Activated naive CD8-positive, alpha-beta T cell treated with anti-CD3 and anti-CD28 coated beads, Interleukin-2, amount 50 U/mL, for 16 hours (primary cell): Measurements from ENCODE around the gene VSIG10L.

Source experiments
- DNase-seq: peaks from one replicate; pipeline ENCODE4 v3.0.0-alpha.2; 2020; ENCODE audit warnings: low read depth, low spot score

The VSIG10L gene

GRCh38 chr19:51338563-51339312, 3.2 kb downstream of the VSIG10L start:
- DNase-seq = peak; percentile 76

- DNase-seq = no peak
These were observed 3.9 kb downstream of the VSIG10L start for GRCh38 chr19:51337861-51338562.

- DNase-seq = no peak
These were observed 4.6 kb downstream of the VSIG10L start for GRCh38 chr19:51337141-51337860.

GRCh38 chr19:51333836-51334460, 8.0 kb downstream of the VSIG10L start:
- DNase-seq = no peak

- no peak for DNase-seq
These were observed 10.2 kb downstream of the VSIG10L start for GRCh38 chr19:51331716-51332115.

- DNase-seq = no peak
These were observed 10.7 kb downstream of the VSIG10L start for GRCh38 chr19:51331193-51331592.

- no peak for DNase-seq
These were observed 11.6 kb downstream of the VSIG10L start for GRCh38 chr19:51330366-51330765.

- DNase-seq = no peak
These were observed 12.5 kb downstream of the VSIG10L start for GRCh38 chr19:51329411-51329810.

- no peak for DNase-seq
These were observed 14.6 kb downstream of the VSIG10L start for GRCh38 chr19:51327066-51328001.

- no peak for DNase-seq
These were observed 15.5 kb downstream of the VSIG10L start for GRCh38 chr19:51326216-51327065.

GRCh38 chr19:51325161-51325976, 16.6 kb downstream of the VSIG10L start:
- no peak for DNase-seq

- no peak for DNase-seq
These were observed 17.8 kb downstream of the VSIG10L start for GRCh38 chr19:51324167-51324481.

- DNase-seq = no peak
These were observed 18.3 kb downstream of the VSIG10L start for GRCh38 chr19:51323481-51324166.

- no peak for DNase-seq
These were observed 20.1 kb downstream of the VSIG10L start for GRCh38 chr19:51321799-51322198.

GRCh38 chr19:51320280-51320657, 21.7 kb downstream of the VSIG10L start:
- no peak for DNase-seq

GRCh38 chr19:51319649-51320279, 22.2 kb downstream of the VSIG10L start:
- no peak for DNase-seq

GRCh38 chr19:51318687-51319648, 23.0 kb downstream of the VSIG10L start:
- no peak for DNase-seq
